HL-60/S4 treated with retinoic acid at 250 ng/mL for 4 days and 3 days (cell line): Measurements from ENCODE around the gene HNRNPUL1.

Experiments
- in situ Hi-C: fragments of 300-500 bp; cut with MboI; formaldehyde crosslinking; loops from 2 replicates; pipeline ENCODE4 v1.7.0; 2022; ENCODE audit warnings: low sequenced_read_pairs

Gene HNRNPUL1

GRCh38 chr19:41307090-41307875, 43.1 kb downstream of the HNRNPUL1 start:
- in situ Hi-C loops: no loop called here

DNA sequence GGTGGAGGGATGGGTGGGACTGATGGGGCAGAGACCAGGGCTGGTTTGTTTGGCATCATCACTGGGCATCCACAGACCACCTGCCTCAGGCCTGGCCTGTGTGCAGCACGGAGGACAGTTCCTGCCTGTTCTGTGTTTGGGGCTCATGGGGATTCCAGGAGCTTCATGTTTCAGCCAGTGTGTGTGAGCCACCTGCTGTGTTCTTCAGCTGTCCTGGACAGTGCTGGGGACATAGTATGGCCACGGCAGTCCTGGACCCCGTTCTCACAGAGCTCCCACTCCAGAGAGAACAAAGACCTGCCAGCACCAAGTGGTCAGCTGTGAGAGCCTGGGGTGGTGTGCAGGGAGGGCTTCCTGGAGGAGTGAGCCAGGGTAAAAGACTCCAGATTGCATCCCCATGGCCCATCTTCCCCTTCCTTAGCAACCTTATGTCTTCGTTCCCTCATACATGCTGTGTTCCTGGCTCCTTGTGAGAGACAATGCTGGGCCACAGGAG, 43.8 kb downstream of the HNRNPUL1 start:
- in situ Hi-C loops: no loop called here

DNA sequence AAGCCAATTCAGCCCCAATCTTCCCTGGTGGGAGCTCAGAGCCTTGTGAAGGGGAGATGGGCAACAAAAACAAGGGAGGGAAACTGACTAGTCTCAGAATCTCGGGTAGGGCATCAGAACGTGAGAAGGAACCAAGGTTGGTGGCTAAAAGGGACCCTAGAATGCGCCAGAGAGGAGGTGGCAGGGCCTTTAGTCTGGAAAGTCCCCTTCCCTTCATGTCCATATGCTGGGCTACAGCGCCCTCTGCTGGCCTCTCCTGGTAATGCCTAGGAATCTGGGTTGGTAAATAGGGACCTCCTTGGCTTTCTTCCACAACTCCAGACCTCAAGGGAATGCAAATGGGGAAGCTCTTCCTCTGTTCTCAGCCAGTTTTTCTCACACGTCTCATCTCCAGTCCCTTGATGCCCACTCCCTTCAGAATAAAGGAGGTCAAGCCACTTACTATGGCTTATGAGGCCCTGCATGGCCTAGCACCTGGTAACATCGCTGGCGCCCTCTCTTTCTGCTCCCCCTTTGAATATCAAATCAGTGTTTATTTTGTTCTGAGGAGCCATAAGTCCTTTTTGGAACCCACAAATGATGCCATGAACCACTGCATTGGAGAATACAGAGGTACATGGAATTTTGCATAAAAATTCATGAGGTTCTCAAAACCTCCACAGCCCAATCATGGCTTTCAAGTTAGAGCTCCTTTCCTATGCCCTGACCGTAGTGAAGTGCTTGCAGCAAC, 44.4 kb downstream of the HNRNPUL1 start:
- in situ Hi-C loops: no loop called here

DNA sequence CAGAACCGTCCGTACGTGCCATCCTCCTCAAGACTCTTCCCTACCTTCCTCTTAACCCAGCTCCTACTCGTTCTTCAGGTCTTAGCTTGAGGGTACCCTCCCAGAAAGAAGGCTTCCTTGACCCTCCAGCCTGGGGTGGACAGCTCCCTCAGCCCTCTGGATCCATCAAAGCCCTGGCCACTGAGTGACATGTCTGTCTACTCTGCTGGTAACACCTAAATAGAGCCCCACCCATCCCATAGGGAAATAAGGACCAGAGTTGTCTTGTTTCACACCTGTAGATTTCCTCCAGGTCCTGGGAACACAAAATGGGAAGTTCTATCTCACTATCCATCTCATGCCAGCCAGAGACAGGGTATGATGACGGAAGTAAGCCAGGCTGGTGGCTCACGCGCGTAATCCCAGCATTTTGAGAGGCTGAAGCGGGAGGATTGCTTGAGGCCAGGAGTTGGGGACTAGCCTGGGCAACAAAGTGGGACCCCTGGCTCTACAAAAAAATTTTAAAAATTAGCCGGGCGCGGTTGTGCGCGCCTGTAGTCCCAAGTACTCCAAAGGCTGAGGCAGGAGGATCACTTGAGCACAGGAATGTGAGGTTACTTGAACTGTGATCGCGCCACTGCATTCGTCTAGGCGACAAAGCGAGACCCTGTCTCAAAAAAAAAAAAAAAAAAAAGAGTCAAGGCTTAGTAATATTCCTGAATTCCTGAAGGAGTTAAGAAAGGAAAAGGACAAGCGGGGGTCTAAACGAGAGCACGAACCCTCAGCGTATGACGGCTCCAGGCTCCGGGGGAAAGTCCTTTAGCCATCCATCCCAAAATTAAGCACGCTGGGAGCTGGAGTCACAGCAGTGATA, 45.2 kb downstream of the HNRNPUL1 start:
- in situ Hi-C loops: no loop called here

- in situ Hi-C loops: no loop called here
Observed at GRCh38 chr19:41310033-41310831, 46.1 kb downstream of the HNRNPUL1 start, which contains the start of gene CCDC97. Gene CCDC97 (plus strand): TSS chr19:41310172. CDS start chr19:41310311, 139 bp downstream.

DNA sequence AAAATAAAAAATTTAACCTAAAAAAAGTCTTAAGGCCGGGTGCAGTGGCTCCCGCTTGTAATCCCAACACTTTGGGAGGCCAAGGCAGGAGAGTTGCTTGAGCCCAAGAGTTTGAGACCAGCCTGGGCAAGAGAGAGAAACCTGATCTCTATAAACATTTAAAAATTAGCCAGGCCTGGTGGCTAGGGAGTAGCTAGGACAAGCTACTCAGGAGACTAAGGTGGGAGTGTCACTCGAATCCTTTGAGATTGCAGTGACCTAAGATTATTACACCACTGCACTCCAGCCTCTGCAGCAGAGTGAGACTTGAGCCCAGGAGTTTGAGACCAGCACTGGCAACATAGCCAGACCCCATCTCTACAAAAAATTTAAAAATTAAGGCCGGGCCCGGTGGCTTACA, 46.9 kb downstream of the HNRNPUL1 start:
- in situ Hi-C loops: no loop called here

GRCh38 chr19:41311613-41312012, 47.4 kb downstream of the HNRNPUL1 start:
- in situ Hi-C loops: no loop called here

GRCh38 chr19:41316306-41316920, 52.2 kb downstream of the HNRNPUL1 start:
- in situ Hi-C loops: no loop called here

DNA sequence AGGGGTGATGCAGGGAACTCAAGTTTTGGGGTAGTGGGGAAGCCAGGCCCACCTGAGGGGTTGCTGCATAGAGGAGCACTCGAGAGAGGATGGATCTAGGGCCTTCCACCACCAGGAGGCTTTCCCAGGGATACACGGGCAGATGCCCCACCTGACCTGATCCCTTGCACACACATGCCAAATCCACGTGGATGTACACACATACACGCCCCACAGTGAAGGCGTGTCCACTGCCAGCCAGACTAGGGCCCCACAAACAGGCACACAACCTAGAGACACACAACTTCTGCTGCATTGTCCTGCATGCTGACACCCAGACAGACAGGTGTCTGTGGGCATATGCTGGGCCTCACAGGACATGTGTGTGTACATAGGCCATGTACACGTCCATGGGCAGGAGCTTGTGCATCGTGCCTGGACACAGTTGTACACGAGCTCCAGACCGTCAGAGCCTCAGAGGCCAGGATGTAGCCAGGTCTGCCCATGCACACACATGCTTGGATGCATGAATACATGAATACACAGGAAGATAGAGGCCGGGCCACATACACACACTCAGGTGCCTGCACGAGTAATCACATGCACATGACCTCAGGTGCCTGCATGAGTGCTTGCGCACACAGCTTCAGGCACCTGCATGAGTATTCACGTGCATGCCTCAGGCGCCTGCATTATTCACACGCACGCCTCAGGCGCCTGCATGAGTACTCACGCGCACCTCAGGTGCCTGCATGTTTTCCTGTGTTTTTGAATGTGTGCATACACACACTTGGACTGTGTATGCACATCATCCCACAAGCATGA, 54.7 kb downstream of the HNRNPUL1 start:
- in situ Hi-C loops: no loop called here

DNA sequence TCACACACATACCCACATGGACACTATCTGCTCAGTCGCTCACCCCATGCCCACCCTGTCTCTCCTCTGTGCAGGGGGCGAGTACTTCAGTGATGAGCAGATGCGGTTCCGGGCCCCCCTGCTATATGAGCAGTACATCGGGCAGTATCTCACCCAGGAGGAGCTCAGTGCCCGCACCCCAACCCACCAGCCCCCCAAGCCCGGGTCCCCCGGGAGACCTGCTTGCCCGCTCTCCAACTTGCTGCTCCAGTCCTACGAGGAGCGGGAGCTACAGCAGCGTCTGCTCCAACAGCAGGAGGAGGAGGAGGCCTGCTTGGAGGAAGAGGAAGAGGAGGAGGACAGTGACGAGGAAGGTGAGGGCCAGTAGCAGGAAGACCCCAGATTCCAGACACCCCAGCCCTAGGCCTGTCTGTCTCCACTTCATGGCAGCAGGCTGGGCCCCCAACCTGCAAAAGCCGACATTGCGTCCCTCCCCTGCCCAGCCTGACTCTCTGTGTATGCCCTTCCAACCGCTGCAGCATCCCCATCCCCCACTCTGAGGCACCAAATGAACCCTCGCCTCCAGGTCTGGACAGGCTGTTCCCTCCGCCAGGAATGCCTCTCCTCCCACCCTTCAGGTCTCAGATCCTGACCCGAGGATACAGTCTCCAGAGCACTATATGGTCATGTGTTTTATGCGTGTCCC, 55.5 kb downstream of the HNRNPUL1 start:
- in situ Hi-C loops: no loop called here

DNA sequence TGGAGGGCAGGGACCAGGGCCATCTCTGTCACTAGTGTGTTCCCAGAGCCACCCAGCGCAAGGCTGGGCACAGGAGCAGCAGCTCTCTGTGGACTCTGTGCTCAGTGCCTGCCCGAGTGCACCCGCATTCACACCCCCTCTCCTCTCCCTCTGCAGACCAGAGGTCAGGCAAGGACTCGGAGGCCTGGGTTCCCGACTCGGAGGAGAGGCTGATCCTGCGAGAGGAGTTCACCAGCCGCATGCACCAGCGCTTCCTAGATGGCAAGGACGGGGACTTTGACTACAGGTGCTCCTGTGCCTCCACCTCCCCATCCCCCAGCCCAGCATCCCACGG, 56.0 kb downstream of the HNRNPUL1 start:
- in situ Hi-C loops: no loop called here

DNA sequence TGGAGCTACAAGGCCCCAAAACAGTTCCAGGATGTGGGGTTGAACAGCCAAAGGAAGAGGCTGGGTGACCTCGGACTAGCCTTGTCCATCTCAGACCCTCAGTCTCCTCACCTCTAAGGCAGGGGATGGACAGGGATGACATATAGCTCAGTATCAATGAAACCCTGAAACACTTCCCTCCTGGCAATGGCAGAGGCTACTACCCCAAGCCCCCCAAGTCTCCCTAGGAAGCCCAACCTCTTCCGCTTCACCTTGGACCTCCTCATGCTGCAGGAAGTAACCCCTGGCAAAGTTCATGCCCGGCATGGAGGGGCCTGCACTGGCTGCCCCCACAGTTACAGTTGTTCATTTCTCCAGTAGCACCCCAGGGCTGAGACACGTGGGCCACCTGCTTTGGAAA, 56.4 kb downstream of the HNRNPUL1 start:
- in situ Hi-C loops: no loop called here

- in situ Hi-C loops: no loop called here
Observed at GRCh38 chr19:41321204-41321599, 57.0 kb downstream of the HNRNPUL1 start.

- in situ Hi-C loops: no loop called here
Observed at GRCh38 chr19:41321600-41322270, 57.6 kb downstream of the HNRNPUL1 start.

DNA sequence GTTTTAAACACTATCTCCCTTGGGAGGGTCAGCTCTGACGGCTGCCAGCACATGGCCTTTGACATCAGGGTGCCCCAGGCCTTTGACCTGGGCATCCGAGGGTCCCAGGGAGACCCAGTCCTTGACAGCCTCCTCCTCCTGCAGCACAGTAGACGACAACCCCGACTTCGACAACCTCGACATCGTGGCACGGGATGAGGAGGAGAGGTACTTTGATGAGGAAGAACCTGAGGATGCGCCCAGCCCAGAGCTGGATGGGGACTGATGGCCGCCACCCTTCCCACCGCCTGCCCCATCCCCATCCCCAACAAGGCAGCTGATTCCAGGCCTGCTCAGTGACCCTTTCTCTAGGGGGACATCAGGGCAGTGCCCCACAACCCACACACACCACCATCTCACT, 58.3 kb downstream of the HNRNPUL1 start:
- in situ Hi-C loops: no loop called here

DNA sequence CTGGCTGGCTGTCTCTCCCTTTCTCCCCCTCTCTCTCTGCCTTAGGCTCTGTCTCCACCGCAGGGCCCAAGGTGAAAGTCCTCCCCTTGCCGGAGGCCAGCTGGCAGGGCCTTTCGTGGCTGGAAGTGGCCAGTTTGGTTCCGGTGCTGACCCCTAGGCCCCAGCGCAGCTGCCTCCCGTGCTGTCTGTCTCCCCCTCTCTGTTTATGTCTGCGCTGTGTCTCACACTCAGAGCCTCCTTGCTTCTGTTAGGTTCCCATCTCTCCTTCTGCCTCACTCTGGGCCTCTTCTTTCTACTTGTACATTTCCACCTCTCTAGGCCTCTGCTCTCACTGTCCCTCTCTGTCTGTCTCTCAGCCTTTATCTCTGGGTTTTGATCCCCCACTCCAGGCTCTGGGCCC, 58.9 kb downstream of the HNRNPUL1 start:
- in situ Hi-C loops: no loop called here

DNA sequence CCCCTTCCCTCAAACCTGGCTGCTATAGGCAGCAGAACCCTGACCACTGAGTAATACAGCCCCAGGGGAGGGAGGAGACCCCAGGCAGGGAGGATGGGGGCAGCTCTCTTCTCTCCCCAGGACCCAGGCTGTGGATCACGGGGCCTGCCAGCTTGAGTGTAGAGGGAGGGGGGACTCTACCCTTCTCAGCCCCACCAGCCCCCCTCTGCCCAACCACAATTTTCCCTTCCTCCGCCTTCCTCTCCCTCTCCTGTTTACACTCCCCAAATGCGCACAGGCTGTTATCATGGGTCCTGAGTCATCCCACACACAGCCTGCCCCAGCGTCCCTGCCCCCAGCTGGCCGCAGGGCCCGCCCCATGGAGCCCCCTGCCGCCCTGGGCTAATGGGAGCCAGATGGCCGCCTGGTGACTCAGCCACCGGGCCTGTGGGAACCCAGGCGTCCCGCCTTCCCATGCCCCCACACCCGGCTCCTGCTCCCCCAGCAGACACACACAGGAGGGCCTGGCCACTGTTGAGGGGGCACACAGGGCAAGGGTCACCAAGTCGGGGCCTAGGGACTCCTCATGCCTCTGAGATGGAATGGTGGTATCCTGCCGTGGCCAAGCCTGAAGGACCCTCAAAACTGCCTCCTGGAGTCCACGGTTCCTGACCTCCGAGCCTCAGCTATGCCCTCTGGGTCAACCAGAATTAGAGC, 59.4 kb downstream of the HNRNPUL1 start:
- in situ Hi-C loops: no loop called here
